ENCODE results near the gene THSD4.

DNA sequence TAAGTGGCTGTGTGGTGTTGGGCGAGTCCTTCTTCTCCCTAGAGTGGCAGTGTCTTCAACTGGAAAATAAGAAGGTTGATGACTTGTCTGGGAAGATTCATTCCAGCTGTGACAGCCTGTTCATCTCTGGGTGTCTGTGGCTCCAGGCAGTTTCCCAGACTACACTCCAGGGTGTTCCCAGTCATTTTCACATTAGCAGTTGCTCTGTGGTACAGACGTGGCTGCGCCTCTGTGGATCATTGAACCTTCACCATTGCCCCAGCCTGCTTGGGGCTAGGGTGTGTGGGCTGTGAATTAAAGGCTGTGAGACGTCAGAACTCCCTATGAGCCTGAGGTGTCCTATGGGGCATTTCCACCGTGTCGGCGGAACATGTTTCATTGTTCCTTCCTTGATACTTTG lies 455.5 kb downstream of the THSD4 start:
- TF ChIP-seq, protein P1, sequence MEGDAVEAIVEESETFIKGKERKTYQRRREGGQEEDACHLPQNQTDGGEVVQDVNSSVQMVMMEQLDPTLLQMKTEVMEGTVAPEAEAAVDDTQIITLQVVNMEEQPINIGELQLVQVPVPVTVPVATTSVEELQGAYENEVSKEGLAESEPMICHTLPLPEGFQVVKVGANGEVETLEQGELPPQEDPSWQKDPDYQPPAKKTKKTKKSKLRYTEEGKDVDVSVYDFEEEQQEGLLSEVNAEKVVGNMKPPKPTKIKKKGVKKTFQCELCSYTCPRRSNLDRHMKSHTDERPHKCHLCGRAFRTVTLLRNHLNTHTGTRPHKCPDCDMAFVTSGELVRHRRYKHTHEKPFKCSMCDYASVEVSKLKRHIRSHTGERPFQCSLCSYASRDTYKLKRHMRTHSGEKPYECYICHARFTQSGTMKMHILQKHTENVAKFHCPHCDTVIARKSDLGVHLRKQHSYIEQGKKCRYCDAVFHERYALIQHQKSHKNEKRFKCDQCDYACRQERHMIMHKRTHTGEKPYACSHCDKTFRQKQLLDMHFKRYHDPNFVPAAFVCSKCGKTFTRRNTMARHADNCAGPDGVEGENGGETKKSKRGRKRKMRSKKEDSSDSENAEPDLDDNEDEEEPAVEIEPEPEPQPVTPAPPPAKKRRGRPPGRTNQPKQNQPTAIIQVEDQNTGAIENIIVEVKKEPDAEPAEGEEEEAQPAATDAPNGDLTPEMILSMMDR (conservative IDR thresholded peaks at IDR 0.05 in 1 of 2, IDR thresholded peaks at IDR 0.05 in 1 of 2; ENCODE audit: low read depth in 1 of 2, low read length in 2 of 2): no peak
- no peak for TF ChIP-seq EZH2 (IDR thresholded peaks at IDR 0.05; ENCODE audit: low read length, missing control alignments)

Data from fibroblast of lung (primary cell).